ENCODE data around the gene UBL3. TPM values are rescaled to one million over a fixed set of nuclear protein-coding genes. Genes with fewer than 3 reads are reported as not detected.

Gene UBL3
- total RNA-seq, 2 donors from 2014 or later: 7.3 to 8.7 TPM

DNA sequence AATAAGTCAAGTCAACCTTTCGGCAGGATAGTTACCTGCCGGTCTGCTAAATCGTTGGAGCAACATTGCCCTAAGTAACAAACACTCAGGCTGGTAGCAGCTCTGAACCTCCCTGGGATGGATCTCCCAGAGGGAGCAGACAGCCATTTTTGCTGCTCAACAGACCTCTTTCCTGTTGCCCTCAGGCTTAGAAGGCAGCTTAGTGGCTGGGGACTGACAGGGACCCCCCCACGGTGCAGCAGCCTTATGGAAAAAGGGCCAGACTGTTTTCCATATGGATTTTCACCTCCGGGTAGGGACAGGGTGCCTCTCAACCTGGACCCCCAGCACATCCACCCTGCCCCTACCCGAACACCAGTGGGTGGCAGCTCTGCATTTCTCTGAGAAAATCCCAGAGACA is 49.7 kb downstream of the UBL3 start:
- ATAC-seq: no peak
- Mint-ChIP-seq H3K36me3 (no peaks in the 10 kb centered on the region), H3K27ac (peak overlapping the region in 1 of 2 donors; percentile 19), H3K9me3 (no peaks in the 10 kb centered on the region)
- DNase-seq (ENCODE audit: low spot score in 2 of 2): no peak

DNA sequence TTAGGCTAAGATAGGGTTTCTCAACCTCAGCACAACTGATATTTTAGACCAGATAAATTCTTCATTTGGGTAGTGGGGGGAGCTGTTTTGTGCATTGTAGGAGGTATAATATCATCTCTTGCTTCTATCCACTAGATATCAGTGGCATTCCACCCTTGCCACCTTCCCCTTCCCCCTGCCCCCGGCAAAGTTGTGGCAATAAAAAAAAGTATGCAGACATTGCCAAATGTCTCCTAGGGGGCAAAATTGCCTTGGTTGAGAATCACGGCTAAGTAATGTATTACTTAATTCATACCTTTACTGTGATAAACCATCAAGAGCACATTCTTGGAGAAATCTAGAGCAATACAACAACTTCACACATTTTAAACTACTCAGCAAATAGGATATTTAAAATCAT is 51.4 kb downstream of the UBL3 start:
- H3K9me3 Mint-ChIP-seq: no peaks in the 10 kb centered on the region
- no peak overlapping the region for H3K27ac Mint-ChIP-seq
- H3K36me3 Mint-ChIP-seq: no peaks in the 10 kb centered on the region
- no peak for DNase-seq (ENCODE audit: low spot score in 2 of 2)
- ATAC-seq: no peak

DNA sequence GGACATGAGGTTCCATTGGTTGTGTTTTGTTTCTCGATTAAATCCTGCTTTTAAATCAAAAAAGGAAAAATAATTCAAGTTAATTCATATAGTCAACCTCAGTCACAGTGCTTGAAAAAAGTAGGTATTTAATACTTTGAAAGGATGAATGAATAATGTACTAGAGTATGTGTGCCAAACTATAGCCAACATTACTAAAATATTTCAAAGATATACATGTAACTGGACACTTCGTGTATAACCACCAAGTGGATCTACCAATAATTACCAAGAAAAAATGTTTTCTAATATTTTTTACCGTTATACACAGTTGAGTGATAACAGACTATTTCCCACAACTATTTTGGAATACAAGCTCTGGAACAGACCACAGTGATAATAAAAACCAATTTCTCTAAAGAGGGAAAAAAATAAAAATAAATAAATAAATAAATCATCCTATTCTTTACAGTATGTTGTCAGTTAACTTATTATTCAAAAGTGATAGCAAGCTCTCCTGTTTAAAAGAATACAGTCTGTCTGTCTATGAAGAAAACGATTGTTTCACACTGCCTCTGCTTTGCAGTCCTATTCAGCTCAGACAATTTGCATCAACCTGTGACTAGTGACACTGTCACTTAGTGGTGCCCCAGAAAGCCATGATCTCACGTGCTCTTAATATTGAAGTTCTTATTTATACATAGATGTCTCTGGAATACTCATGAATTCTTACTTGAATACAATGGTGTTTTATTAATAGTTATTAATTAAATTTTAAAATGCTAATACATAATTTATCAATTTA is 58.2 kb downstream of the UBL3 start:
- no peak for DNase-seq (ENCODE audit: low spot score in 2 of 2)
- no peak for ATAC-seq
- H3K27ac Mint-ChIP-seq: no peak overlapping the region
- H3K9me3 Mint-ChIP-seq: peaks cover 0 to 7% of the 10 kb centered on the region in 2 donors
- peaks cover 0 to 7% of the 10 kb centered on the region in 2 donors for H3K36me3 Mint-ChIP-seq

DNA sequence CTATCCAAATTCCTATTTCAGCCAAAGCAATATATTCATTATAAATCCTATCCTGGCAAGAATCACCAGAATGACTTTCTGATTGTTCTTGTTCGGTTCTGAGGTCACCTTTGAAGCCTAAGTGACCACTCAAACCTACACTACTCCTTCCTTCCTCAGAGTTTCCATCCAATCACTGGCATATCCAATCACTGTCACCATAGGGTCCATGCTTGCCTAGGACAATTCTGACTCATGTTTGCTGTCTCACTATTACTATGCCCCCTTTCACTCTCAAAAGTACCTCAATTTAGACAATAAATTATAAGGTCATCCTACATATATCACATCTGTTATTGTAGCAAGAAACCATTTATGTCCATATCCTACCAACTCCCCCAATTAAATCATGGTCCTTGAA is 58.9 kb downstream of the UBL3 start:
- ATAC-seq (peak; percentile 98), DNase-seq (ENCODE audit: low spot score in 2 of 2) (no peak)
- H3K27ac Mint-ChIP-seq: peak overlapping the region in 1 of 2 donors; percentile 22
- H3K9me3 Mint-ChIP-seq: peaks cover 0 to 7% of the 10 kb centered on the region in 2 donors
- H3K36me3 Mint-ChIP-seq: peaks cover 0 to 7% of the 10 kb centered on the region in 2 donors

DNA sequence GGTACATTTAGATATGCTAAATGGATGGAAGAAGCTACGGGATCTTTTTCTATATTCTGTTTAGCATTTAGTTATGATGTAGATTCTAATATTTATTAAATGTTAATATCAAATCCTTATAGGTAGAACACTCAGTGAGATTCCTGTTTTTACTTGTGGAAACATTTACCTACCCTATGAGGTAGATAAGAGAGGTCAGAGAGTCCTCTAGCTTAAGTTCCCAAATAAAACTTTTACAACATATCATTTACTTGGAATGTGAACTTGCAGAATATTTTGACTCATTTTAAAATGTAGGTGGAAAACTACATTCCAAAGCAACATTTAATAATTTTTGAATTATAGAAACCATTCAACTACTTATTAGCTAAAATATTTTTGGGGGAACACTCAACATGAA is 63.7 kb downstream of the UBL3 start:
- no peak for ATAC-seq
- no peak overlapping the region for H3K27ac Mint-ChIP-seq
- peaks cover 0 to 7% of the 10 kb centered on the region in 2 donors for H3K9me3 Mint-ChIP-seq
- no peak for DNase-seq (ENCODE audit: low spot score in 2 of 2)
- peaks cover 0 to 7% of the 10 kb centered on the region in 2 donors for H3K36me3 Mint-ChIP-seq

DNA sequence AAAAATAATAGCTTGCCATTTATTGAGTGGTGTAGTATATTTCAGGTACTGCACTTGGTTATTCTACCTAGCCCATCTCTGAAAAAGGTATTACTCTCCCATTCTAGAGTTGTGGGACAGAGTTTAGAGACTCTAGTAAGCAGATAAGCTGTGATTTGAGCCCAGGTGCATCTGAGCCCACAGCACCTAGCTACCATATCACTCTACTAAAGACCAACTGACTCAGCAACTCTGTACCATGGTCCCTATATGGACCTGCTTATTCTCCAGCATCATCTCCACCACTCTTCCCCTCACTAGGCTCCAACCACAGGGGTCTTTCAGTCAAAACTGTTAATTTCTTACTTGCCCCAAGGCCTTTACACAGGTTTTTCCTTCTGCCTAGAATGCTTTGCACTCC is 64.4 kb downstream of the UBL3 start:
- DNase-seq (ENCODE audit: low spot score in 2 of 2) (no peak), ATAC-seq (no peak)
- H3K9me3 Mint-ChIP-seq: peaks cover 0 to 3% of the 10 kb centered on the region in 2 donors
- no peak overlapping the region for H3K27ac Mint-ChIP-seq
- H3K36me3 Mint-ChIP-seq: peaks cover 0 to 4% of the 10 kb centered on the region in 2 donors

DNA sequence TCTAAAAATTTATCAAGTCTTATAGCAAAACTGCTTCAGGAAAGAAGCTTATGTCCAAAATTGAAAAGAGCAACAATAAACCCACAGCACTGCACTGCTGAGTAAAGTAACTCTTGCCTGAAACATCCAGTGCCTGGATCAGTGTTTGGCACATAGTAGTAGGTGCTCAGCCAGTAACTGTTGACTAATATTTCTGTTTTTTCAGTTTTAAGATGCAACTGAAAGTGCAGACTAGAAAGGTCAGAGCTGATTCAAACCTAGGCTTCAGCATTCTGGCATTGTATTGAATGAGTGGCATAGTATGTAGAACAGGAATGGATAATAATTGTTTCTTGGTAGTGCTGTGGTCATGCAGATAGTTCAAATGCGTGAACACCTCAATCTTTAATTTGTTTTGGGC is 67.6 kb downstream of the UBL3 start:
- no peaks in the 10 kb centered on the region for H3K36me3 Mint-ChIP-seq
- H3K9me3 Mint-ChIP-seq: no peaks in the 10 kb centered on the region
- ATAC-seq: peak; percentile 95 to 98
- no peak overlapping the region for H3K27ac Mint-ChIP-seq
- no peak for DNase-seq (ENCODE audit: low spot score in 2 of 2)

DNA sequence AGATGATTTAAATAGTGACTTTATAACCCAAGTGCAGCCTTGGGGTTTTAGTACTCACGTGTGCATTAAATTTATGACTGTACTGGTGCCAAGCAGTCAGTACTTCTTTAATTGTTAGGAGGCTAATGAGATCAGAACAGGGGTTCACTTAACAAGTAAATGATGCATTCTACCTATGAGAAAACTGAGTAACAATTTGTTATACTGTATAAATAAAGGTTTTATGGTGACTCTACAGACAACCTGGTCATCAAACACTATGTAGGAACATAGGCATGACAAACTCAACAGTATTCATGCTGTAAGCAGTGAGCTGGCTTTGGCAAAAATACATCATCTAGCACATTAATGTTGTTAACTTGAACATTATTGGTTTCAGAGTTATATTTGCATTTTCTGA is 75.6 kb downstream of the UBL3 start:
- DNase-seq (ENCODE audit: low spot score in 2 of 2): no peak
- H3K27ac Mint-ChIP-seq: no peak overlapping the region
- no peaks in the 10 kb centered on the region for H3K36me3 Mint-ChIP-seq
- no peak for ATAC-seq
- no peaks in the 10 kb centered on the region for H3K9me3 Mint-ChIP-seq

DNA sequence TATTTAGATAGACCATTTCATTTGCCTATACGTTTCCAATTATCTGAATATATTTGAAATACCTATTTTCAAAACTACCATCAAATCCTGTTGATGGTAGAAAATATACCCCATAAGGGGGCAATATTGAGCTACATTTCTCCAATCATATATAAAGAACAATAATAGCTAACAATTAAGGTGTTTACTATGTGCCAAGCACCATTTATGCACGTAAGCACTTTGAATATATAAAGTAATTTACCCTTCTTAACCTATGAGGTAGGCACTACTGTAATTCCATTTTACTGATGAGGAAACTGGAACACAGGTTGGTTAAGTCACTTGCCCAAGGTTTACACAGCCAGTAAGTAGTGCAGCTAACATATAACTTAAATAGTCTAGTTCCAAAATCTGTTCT is 79.2 kb downstream of the UBL3 start:
- no peak overlapping the region for H3K27ac Mint-ChIP-seq
- ATAC-seq: no peak
- DNase-seq (ENCODE audit: low spot score in 2 of 2): no peak
- peaks cover 0 to 6% of the 10 kb centered on the region in 2 donors for H3K36me3 Mint-ChIP-seq
- H3K9me3 Mint-ChIP-seq: no peaks in the 10 kb centered on the region

DNA sequence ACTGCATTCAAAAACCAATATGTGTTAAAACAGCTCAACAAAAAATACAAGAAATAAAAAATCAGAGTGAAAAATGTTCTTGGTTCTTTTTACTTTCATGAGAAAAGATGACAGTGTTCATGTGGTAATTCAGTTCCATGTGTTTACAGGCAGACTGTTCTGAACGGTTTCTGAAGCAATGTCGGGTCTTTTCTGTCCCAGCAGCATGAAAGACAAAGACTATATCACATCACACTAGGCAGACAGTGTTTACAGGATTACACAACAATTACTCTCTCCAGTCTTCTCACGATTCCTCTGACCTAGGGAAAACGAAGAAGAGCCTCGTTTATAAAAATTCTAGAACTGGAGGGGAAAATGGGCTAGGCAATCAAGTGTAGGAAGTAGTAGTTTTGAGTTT is 83.4 kb downstream of the UBL3 start:
- ATAC-seq (no peak), DNase-seq (ENCODE audit: low spot score in 2 of 2) (no peak)
- H3K9me3 Mint-ChIP-seq: no peaks in the 10 kb centered on the region
- no peak overlapping the region for H3K27ac Mint-ChIP-seq
- H3K36me3 Mint-ChIP-seq: peaks cover 0 to 6% of the 10 kb centered on the region in 2 donors

DNA sequence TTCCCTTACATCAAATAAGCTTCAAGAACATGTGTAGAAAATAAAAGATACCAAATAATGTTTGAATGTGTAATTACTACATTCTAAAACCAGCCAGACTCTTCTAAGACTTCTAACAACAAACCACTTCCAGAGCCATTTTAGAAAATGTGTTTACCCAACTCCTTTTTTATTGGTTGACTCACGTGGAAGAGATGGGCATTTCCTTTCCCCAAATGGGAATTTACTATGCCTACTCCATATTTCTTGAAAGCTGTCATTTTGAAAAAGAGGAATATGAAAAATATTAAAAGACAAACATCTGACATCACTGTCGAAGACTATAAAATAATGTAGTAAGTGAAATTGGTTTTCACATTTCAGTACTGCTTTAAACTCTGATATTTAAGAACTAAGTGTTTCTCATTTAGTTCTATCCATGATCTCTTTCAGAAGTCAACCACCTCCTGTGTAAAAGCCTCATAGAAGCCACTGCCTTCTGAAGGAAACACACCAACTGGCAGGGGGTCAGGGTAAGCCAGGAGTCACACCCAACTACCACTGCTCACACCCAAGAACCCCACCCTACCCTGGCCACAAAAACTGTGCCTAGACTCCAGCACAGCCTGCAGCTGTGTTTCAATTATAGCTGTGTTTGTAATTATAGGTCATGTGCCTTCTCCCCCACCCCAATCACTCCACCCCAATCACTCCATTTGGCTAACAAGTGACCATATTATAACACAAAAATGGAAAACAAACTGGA is 86.8 kb downstream of the UBL3 start:
- Mint-ChIP-seq H3K27ac (peak overlapping the region in 1 of 2 donors; percentile 50), H3K36me3 (peaks cover 0 to 12% of the 10 kb centered on the region in 2 donors), H3K9me3 (peaks cover 0 to 5% of the 10 kb centered on the region in 2 donors)
- DNase-seq (ENCODE audit: low spot score in 2 of 2): no peak
- no peak for ATAC-seq

DNA sequence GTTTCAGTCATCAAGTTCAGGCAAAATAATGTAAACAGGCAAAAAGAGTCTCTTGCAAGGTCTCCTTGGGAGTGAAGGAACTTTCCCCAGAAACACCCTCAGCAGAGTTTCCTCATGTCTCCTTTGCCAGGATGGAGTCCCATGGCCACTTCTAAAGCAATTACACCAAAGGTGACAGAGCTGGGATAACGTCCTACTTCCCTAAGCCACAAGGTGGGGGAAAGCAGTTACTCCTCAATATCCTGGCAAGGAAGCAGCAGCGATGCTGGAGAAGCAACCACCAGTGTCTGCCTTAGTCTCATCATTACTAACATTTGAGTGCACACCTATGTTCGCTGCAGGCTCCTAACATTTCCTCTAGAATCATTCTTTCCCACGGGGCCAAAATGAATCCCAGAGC is 88.6 kb downstream of the UBL3 start:
- H3K9me3 Mint-ChIP-seq: peaks cover 0 to 5% of the 10 kb centered on the region in 2 donors
- no peak for DNase-seq (ENCODE audit: low spot score in 2 of 2)
- no peak for ATAC-seq
- H3K27ac Mint-ChIP-seq: no peak overlapping the region
- peaks cover 0 to 9% of the 10 kb centered on the region in 2 donors for H3K36me3 Mint-ChIP-seq

DNA sequence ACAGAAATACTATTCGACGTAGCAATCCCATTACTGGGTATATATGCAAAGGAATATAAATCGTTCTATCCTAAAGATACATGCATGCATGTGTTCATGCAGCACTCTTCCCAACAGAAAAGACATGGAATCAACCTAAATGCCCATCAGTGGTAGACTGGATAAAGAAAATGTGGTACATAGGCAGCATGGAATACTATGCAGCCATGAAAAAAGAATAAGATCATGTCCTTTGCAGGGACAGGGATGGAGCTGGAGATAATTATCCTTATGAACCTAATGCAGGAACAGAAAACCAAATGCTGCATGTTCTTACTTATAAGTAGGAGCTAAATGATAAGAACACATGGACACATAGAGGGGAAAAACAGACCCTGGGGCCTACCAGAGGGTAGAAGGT is 89.3 kb downstream of the UBL3 start:
- H3K36me3 Mint-ChIP-seq: peaks cover 0 to 6% of the 10 kb centered on the region in 2 donors
- no peak overlapping the region for H3K27ac Mint-ChIP-seq
- H3K9me3 Mint-ChIP-seq: peaks cover 0 to 5% of the 10 kb centered on the region in 2 donors
- DNase-seq (ENCODE audit: low spot score in 2 of 2) (no peak), ATAC-seq (no peak)

DNA sequence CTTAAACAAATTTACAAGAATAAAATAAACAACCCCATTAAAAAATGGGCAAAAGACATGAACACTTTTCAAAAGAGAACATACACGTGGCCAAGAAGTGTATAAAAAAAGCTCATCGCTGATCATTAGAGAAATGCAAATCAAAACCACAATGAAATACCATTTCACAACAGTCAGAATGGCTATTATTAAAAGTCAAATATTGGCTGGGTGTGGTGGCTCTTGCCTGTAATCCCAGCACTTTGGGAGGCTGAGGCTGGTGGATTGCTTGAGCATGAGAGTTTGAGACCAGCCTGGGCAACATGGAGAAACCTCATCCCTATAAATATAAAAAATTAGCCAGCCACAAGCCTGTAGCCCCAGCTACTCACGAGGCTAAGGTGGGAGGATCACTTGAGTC is 89.9 kb downstream of the UBL3 start:
- no peak overlapping the region for H3K27ac Mint-ChIP-seq
- H3K9me3 Mint-ChIP-seq: peaks cover 0 to 5% of the 10 kb centered on the region in 2 donors
- ATAC-seq (no peak), DNase-seq (ENCODE audit: low spot score in 2 of 2) (no peak)
- H3K36me3 Mint-ChIP-seq: peaks cover 0 to 6% of the 10 kb centered on the region in 2 donors

DNA sequence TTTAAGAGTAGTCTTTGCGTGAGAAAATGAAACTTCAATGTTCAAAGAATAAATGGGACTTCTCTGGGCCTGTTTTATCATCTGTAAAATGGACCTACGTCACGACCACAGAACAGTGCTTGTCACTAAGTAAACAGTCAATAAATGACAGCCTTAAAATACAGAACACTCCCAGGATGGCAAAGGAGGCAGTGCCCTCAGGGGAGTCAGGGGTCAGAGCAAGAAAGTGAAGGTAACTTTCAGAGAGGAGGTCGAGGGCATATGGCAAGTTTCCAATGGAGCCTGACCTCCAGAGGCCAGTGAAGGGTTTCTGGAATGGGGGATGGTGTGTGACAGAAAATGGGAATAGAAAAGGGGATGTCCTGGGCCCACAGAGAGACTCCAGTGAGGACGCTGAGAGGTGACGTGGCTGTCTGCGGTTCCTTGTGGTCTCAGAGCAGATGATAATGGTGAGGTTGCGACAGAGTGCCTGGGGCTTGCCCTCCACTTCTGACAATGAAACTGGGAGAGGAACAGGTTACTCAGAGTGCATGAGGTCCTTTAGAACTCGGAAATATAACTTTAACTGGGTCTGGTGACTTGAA is 91.8 kb downstream of the UBL3 start:
- Mint-ChIP-seq H3K36me3 (peaks cover 0 to 6% of the 10 kb centered on the region in 2 donors), H3K9me3 (peaks cover 0 to 5% of the 10 kb centered on the region in 2 donors), H3K27ac (peak overlapping the region in 1 of 2 donors; percentile 11)
- peak; percentile 95 to 98 for ATAC-seq
- DNase-seq (ENCODE audit: low spot score in 2 of 2): peak; percentile 19 to 74

DNA sequence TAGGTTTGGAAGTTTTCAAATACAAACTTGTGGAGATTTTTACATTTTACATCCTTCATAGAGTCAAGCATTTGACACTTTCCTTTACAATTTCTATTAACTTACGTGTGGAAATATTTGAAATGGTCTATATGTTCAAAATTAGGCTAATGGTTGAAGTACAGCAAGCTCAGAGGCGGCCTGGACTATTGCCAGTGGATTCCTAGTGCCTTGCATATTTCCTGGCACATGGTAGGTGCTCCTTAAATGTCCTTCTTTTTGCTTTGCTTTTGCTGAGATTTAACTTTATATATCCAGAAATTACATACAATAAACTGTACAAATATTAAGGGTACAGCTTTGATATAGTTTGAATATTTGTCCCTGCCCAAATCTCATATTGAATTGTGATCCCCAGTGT is 93.9 kb downstream of the UBL3 start:
- no peak overlapping the region for H3K27ac Mint-ChIP-seq
- no peak for ATAC-seq
- DNase-seq (ENCODE audit: low spot score in 2 of 2): no peak
- H3K9me3 Mint-ChIP-seq: peaks cover 0 to 5% of the 10 kb centered on the region in 2 donors
- H3K36me3 Mint-ChIP-seq: peaks cover 0 to 6% of the 10 kb centered on the region in 2 donors

DNA sequence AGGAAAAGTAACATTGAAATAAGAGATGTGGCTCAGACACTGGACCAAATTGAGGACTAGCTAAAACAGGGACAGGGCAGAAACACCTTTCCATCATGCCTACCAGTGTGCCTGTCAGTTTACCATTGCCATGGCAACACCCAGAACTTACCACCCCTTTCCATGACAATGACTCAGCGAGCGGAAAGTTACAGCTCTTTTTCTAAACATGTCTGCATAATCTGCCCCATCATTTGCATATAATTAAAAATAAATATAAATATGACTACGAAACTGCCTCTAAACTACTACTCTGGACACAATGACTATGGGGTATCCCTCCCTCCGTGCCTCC is 96.0 kb downstream of the UBL3 start:
- DNase-seq (ENCODE audit: low spot score in 2 of 2) (no peak), ATAC-seq (peak in 1 of 2 donors; percentile 37)
- Mint-ChIP-seq H3K36me3 (peaks cover 0 to under 1% of the 10 kb centered on the region in 2 donors), H3K9me3 (no peaks in the 10 kb centered on the region), H3K27ac (peak overlapping the region in 1 of 2 donors; percentile 55)

Measured in activated naive CD4-positive, alpha-beta T cell treated with anti-CD3 and anti-CD28 coated beads, Interleukin-2, amount 50 U/mL, for 72 hours (primary cell).